Keratinocyte (primary cell): ENCODE measurements around the gene ARMC9.

Experiments
- EZH2 ChIP-seq: IDR thresholded peaks from one replicate; pipeline ENCODE4 v1.6.1; 2012; ENCODE audit warnings: inconsistent platforms, mild to moderate bottlenecking, low read length, moderate library complexity
- TF ChIP-seq, protein P1 (sequence below), 3 experiments: IDR thresholded peaks in 1 of 3; conservative IDR thresholded peaks in 1 of 3; optimal IDR thresholded peaks in 1 of 3; 2 replicates in 2 of 3; 3 replicates in 1 of 3; pipeline versions ENCODE3 to v1.5.1; 2011; ENCODE audit warnings: low read length in 3 of 3, mild to moderate bottlenecking in 3 of 3, moderate library complexity in 2 of 3, control low read depth in 1 of 3, inconsistent platforms in 1 of 3; ENCODE audit not compliant: insufficient read depth in 2 of 3; ENCODE audit errors: extremely low read depth in 1 of 3

GRCh38 chr2:231364961-231365810, 166.8 kb downstream of the ARMC9 start:
- TF ChIP-seq, protein P1, sequence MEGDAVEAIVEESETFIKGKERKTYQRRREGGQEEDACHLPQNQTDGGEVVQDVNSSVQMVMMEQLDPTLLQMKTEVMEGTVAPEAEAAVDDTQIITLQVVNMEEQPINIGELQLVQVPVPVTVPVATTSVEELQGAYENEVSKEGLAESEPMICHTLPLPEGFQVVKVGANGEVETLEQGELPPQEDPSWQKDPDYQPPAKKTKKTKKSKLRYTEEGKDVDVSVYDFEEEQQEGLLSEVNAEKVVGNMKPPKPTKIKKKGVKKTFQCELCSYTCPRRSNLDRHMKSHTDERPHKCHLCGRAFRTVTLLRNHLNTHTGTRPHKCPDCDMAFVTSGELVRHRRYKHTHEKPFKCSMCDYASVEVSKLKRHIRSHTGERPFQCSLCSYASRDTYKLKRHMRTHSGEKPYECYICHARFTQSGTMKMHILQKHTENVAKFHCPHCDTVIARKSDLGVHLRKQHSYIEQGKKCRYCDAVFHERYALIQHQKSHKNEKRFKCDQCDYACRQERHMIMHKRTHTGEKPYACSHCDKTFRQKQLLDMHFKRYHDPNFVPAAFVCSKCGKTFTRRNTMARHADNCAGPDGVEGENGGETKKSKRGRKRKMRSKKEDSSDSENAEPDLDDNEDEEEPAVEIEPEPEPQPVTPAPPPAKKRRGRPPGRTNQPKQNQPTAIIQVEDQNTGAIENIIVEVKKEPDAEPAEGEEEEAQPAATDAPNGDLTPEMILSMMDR (optimal IDR thresholded peaks at IDR 0.05 in 1 of 3, IDR thresholded peaks at IDR 0.05 in 1 of 3, conservative IDR thresholded peaks at IDR 0.05 in 1 of 3; ENCODE audit: extremely low read depth in 1 of 3, insufficient read depth in 2 of 3, low read length in 3 of 3), result no peak
- no peak for TF ChIP-seq EZH2
